GM21723 (cell line): ENCODE results near the gene DCLK2.

Source experiments
- ATAC-seq: cut with Tn5 transposase; IDR thresholded peaks from one replicate; pipeline ENCODE4 v1.9.1; 2021; ENCODE audit warnings: mild to moderate bottlenecking, moderate library complexity; ENCODE audit not compliant: unreplicated experiment

Gene DCLK2

DNA sequence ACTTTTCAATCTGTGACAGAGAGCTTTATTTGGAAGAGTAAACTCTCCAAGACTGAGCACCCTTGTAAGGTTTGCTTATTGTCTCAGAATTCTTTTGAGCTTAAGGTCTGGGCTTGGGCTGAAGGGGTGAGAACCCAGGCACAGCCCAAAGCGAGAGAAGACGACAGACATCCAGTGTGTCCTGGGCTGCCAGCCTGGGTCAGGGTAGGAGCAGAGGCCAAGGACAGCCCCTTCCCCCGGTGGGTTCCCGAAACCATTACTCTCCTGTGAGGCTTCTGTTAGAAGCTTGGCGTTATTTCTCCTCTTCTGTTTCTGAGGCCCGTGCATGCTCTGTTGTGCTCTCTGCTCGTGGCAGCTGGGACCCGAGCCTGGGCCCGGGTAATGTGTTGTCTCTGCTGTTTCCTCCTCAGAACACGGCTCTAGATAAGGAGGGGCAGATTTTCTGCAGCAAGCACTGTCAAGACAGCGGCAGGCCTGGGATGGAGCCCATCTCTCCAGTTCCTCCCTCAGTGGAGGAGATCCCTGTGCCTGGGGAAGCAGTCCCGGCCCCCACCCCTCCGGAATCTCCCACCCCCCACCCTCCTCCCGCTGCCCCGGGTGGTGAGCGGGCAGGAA, 177.5 kb downstream of the DCLK2 start:
- no peak for ATAC-seq

DNA sequence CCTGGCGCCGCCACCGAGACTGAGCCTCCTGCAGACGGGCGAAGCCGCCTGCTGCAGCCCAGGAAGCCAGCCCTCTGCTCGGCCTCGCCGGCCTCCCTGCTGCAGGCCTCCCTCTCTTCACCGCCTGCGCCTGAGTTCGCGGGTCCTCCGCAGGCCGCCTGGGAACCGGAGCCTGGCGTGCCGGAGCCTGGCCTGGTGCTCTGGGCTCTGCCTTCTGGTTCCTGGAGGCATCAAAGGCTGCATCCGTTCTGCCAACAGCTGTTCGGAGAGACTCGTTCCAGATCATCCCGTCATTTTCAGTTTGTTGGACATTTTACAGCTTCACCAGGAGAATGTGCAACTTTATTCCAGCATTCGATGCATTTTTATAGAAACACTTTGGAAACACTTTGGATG, 178.0 kb downstream of the DCLK2 start:
- ATAC-seq, result no peak

DNA sequence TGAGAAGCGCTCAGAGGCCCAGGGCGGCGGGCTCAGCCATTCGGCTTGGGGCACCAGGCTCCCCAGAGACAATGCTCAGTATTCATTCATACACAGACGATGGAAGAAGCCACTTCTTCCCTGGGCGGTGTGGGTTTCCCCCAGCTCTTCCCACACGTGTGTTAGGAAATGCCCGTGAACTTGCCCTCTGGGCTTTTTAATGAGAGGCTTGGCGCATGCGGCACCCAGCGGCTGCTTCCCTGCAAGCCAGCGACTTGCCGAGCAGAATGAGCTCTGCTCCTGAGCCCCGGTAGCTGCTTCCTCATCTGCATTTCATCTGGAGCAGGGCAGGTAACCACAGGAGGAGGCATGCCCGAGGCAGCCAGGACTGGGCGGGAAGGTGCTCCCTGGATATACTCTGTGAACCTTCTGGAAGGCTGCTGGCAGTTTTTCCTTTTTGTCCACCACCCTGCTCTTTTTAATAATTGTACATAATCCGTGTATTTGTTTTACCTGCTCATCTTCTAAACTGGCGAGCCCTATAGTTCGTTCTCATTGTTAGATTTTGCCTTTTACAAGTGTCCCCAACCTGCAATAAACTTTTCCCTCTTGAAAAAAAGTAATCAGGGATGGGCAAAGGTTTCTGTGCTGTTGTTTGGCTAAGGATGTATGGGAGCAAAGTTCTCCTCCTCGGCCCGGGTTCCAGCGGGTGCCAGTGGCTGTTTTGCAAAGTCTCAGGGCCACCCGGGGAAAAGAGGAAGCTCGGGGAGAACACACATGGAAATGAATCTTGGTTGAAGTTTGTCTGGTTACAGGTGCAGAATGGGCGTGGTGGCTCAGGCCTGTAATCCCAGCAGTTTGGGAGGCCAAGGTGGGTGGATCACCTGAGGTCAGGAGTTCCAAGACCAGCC, 178.8 kb downstream of the DCLK2 start:
- ATAC-seq, result no peak

DNA sequence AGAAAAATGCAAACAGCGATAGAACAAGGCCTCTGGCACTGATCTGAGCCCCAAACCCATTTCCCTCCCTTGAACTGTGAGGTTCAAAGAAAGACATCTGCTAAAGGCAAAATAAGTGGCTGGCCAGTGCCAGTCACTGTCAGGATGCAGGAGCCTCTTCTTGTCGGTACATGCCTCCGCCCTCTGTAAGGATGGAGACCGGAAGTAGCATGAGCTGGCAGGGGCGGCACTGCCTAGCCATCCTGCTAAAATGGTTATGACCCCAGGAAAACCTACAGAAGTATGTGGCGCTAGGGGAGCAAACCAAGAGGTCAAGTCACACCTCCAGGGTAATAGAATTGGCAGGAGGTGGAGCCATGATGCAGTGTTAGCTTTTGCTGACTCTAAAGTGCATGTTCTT, 180.3 kb downstream of the DCLK2 start:
- no peak for ATAC-seq

DNA sequence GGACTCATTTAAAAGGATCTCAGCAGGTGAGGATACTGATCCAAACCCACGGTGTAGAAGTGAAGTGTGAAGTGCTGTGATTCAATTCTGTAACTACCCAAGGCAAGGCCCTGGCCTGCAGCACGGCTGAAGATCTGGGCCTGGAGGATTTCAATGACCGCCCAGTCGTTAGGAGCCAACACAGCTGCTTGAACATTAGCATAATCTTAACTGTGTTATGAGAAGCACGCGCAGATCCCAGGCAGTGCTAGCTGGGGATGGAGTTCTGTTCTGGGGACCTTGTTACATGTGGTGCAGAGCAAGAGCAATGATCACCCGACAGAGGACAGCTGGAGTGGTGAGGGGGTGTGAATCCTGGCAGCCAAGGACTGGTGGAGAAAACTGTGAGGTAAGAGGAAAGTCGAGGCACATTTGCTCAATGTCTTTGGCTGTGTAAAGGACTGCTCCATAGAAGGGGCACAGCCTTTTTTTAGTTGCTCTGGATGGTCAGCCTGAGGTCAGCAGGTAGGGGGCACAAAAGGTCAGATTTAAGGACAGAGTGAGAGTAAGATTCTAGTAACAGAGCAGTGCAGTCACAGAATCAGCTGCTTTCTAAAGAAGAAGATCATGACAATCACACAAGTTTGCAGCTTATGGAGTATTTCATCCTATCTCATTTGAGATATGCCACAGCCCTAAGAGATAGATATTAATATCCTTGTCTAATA, 181.8 kb downstream of the DCLK2 start:
- no peak for ATAC-seq

DNA sequence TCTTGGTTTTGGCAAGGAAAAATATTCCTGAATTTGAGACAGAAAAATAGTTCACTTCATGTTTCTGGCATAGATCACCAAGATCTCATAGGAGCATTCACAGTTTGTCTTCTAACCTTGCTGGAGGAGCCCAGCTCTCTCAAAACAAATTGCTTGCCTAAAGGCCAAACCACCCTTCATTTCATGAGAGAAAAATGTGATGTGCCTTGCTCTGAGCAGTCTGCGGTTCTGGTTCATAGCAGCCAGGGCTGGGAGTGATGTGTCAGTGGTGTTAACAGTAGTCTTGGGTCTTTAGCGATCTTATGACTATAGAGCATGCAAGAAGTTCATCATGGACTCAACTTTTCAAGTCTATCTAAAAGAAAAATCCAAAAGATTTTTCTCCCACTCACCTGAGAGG, 183.3 kb downstream of the DCLK2 start:
- ATAC-seq, result no peak

DNA sequence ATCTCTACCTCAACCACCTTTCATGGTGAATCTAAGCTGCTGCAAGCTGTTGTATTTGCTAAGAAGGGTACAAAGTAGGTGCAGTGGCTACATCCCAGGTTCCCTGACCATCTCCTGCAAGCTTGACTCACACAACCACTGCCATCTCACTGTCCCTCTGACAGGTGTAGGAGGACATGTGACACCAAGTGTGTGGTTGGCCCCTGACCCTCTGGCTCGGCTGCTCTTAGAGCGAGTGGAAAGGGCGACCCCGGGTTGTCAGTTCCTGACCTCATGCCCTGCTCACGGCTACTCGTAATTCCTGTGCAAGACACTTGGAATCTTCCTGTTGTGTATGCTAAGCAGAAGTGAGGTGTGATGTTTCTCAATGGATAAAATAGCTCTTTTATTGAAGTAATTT, 184.4 kb downstream of the DCLK2 start:
- ATAC-seq, result no peak

DNA sequence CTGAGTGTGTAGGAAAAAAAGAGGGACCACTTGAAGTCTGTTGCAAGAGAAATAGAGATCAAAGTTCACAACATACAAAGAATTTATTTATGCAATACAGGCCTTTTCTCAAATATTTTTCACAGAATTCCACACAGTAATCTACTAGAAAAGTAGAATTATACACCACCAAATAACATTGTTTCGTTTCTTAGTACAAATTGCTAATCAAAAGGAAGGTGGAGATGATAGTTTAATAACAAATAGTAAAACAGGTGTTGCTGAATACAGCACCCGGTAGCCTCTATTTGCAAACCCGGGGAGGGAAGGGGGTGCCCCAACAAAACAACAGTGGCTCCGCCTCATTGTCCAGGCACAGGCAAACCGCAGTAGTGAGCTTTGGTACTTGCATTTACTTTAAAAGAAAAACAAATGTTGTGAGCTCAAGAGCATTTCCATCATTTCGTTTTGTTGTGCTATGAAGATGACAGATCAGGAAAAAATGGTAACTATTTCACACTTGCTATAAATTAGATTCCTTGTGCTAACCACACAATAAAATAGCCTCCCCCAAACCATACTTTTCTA, 186.4 kb downstream of the DCLK2 start:
- ATAC-seq, result no peak

DNA sequence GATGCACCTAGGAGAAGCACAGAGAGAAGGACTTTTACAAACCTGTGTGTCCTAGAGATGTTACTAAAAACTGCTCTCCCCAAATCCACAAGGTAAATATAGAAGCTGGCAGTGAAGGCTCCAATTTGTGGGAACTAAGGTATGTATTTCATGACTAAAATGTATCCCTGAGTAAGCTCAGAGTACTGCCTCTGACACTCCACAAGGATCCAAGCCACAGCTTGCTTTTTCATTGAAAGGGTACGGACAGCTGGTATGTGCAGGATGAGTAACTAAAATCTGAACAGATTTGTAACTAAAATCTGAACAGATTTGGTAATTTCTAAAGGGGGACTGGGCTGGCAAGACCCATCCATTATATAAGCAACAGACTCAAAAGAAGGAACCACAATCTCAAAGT, 187.6 kb downstream of the DCLK2 start:
- no peak for ATAC-seq

DNA sequence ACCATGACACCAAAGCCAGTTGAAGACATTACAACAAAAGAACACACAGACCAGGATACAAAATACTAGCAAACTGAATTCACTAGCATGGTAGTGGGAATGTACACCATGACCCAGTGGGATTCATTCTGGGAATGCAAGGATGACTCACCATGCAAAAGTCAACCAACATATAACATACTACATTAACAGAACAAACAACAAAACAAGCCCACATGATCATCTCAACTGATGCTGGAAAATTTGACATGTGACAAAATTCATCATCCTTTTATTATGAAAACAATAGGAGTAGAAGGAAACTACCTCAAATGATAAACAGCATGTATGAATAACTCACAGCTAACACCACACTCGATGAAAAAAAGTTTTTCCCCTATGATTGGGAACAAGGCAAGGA, 190.2 kb downstream of the DCLK2 start:
- no peak for ATAC-seq

DNA sequence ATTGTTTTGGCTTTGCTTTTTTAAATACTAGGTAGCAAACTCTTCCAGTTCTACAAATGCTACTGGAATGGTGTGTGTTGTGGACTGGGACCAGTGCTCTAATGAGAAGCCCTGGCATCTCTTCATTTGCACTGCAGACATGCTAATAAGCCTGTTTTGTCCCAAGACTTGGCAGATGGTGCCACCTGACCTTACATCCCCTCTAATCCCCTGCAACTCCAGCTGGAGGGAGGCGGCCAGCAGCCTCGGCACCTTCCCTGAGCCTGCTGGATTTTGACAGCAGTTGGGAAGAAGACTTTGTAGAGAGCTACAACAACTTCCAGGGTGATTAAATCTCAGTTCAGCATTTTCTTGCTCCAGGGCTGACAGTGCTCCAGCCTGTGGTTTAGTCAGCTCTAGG, 200.0 kb downstream of the DCLK2 start:
- no peak for ATAC-seq

DNA sequence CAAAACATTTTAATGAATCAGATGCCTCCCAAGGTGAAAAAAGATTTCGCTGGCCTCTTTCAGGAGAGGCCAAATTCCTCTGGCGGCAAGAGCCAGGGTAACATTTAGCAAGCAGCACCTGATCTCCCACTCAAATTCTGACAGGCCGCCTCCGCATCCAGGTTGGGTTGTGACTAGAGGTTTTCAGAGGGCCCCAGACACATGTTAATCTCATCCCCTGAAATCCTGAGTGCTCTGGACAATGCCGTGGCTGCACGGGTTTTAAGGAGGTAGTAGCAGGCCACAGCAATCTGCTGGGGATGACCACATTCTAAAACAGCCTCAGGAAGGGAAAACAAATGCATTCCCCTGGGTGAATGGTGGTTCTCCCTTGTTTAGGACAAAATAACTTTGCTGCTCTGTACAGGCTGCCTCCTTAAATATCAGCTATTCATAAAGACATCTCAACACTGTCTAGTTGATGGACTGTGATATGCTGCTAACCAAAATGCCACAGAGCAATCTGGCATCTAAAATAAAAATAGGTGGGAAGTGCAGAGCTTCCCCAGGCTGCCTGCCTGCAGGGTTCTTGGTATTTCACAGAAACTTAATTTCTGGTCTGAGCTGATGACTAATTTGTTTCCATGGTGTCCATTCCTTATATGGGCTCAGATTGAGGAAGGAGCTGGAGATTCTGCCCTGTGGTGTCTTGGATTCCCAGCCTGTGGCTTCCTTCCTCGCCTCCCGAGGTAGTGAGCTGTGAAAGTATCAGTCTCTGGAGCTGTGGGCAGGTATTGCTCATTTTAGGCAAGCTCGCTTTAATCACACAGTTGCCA, 202.0 kb downstream of the DCLK2 start:
- ATAC-seq, result no peak

DNA sequence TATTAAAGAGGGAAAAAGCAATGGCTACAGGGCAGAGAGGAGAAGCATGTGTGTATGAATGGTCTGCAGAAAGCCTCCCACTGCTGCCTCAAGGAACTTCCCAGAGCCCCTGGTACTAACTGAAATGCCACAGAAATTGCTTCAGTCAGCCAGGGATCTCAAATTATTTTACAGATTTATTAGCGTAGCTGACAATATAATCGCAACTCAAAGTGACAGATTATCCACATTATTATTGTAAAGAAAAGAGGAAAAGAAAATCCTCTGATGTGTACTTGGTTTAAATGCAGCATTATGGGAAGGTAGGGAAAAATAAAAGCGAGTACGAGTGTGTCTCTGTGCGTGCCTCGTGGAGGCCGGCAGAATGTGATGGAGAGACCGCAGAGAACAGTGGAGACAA, 202.7 kb downstream of the DCLK2 start:
- no peak for ATAC-seq

DNA sequence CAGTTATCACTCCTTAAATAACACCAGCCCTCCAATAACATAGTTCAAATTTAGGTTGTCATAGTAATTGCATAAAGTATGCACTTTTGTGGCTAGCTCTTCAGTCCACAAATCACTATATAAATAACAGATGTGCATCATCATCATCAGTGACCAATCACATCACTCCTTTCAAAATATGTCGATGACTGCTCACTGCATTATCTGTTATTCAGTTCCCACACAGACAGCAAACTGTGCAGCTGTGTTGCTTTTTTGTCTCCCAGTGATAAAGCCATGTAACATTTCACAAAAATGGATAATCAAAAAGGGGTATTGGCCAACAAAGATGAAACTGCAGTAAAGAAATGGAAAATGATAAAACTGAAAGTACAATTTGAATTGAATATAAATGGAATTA, 205.4 kb downstream of the DCLK2 start:
- ATAC-seq, result no peak

DNA sequence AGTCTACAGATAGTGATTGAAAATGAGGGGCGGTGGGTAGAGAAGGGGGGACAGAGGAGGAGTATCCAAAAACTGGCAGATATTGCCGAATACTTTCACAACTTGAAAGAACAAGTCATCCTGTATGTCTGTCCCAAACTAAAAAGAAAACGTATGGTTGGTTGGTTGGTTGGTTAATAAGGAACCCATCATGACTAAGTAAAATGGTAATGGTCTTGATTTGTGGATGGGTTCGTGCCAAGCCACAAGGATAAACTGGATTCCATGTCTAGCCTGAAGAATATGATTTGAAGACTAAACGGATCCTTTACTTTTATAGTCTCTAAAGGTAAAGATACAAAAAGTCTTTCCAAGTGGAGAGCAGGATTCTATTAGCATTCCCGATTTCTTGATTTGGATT, 208.4 kb downstream of the DCLK2 start:
- ATAC-seq, result no peak

DNA sequence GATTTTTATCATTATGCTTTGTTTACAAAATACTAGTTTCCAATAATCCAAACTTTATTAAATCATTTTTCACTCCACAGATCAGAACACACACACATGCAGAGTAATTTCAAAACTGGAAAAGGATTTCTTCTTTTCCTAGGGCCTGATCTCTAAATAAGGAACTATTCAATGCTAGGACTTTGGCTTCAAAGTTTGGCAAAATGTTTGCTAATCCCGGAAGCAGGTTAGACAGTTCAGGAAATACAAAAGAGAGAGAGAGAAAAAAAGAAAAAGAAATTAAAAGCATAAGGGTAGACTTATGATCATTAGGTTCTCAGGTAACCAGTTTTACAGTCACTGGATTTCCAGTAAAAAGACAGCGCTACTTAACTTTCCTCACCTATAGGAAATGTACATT, 211.0 kb downstream of the DCLK2 start:
- ATAC-seq, result no peak

DNA sequence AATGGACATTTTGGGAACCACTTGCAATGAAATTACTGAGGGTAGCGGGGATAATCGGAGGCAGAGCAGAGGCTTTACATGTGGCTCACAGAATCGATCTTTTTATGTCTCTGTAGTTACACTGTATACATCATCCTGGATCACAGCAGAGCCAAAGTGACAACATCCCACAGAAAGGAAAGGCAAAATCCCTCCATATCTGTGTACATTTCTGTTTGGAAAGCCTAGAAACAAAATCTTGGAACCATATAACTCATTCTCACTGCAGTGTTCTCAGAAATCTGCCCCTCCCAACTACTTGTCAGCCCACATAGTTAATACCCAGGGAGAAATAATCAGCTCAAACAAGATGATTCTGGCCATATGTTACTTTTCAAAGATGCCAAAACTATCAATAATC, 211.6 kb downstream of the DCLK2 start:
- no peak for ATAC-seq

DNA sequence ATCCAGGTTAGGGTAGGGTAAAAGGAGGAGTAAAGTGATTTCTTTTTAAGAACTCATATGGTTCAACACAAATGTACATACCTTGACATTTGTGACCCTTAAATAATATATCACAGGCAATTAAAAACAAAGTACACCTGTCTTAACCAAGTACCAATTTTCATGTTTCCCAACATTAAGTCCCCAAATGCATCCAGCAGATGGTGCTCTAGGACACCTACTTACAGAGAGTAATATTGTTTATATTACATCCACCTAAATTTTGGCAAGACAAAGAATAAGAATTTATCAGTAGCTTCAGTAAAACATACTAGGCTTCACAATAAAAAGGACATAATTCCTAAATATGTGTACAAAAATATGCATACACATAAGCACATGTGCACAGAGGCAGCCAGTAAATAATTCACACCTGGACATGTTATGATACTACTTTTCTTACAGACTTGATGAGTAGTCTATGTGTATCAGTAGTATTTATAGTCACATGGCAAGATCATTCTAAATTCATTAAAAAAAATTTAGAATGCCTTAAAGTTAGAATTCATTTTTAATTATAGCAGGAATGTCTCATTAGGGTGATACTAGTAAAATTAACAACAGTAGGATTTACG, 219.7 kb downstream of the DCLK2 start:
- ATAC-seq, result peak; percentile 62

DNA sequence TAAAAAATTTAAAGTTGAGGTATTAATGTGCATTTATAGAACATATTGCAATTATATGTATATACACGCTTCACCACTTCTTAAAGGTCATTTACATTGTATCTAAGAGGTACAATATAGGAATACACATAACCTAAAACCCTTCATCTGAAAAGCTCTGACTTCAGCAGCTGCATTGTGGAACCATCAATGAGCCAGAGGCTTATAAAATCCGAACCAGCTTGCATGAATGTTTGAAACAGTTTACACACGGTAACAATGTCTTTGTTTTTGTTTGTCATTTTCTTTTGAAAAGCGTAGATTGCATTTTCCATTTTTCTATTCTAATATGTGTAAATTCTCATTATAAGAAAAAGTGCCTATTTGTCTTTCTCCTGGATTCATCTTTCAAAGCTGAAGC, 221.6 kb downstream of the DCLK2 start:
- no peak for ATAC-seq

DNA sequence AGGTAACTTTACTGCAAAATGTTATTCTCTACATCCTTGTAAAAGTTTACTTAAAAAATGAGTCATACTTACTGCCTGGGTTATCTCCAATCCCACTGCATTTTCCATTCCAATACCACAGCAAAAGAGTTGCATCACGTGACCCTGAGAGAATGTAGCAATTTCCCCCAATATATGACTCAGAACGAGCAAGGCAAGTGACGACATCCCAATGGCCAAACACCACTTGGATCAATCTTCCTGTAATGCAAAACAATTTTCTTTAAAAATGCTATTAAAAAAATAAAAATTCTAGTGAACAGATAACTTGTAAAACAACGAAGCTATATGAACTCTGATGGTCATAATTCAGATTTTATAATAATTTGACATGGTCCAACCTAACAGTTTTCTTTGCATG, 224.3 kb downstream of the DCLK2 start:
- ATAC-seq, result no peak
